ENCODE measurements around the gene BMPR1B.
"Not testable (repeated sequence)": the region's sequence is repeated elsewhere in the genome, so short reads cannot be mapped to it uniquely, and the experiment has no call there.

BMPR1B gene

DNA sequence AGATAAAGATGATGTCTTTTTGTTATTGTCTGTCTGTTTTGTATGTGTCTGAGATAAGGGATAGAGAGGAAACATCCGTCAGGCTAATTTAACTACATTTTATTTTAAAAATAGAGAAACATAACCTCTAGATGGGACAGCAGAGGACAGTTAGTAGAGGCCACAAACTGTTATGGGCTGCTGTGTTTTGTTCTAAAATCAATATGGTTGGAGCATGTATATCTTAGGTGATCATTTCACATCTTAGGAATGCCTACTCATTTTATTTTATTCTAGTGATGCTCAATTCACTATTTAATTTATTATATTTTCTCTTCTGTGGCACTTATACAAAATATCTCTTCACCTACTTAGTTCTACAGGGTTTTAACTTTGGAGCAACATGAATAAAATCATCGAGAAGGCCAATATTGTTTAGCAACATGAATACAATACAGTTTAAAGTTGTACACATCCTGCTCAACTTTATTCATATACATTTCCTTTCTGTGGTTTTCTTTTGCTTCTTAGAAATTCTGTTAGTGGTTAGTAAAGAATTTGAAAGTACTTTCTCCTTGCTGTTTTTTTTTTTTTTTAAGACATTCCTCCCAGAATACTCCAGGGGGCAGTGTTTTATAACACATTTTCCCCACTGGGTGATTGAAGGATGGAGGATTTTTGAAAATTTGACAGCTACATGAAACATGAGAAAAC, 398.1 kb downstream of the BMPR1B start:
- no peak for DNase-seq

DNA sequence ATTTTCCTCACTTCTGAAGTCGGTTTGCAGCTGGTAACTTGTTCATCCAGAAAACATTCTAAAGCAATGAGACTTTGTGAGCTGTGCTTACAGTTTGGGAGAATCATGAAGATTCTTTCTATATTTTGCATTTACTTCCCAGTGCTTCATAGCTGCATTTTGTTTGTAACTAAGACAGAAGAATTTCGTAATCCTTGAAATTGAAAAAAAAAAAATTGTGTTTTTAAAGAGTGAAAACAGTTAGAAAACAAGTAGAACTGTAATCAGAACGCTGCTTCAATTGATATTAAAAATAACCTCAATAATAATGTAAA, 398.7 kb downstream of the BMPR1B start:
- DNase-seq: no peak

DNA sequence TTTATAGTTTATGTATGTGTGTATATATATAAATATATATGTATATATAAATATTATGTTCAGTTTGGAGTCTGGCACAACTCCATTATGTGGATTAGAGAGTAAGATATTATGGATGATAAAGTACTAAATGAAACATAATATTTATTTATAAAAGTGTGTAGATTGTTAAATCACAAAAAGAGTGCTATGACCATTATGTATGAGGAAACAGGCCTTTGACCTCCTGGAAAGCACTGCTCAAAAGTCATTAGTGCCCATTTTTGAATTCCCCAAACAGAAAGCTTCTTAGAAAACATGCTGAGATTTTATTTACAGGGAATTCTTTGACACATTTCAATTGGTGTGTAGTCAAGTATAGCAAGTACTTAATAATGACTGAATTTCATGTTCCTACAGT, 399.8 kb downstream of the BMPR1B start:
- DNase-seq: no peak

DNA sequence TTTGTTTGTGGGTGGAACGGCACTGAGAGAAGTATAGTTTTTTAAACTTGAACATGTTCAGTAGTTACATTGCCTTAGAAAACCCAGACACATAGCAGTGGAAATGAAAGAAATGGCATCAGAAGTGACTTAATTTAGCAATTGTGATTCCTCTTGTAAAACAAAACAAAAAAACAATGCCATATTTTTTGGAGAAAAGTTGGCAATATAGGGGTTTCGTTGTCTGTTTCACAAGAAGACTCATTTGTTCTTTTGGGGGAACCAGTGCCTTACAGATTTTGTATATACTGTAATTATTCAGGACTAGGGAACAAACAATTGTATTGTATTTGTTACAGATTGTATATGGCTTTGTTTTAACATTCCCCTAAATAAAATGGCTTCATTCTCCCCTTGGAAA, 400.3 kb downstream of the BMPR1B start:
- DNase-seq: no peak

DNA sequence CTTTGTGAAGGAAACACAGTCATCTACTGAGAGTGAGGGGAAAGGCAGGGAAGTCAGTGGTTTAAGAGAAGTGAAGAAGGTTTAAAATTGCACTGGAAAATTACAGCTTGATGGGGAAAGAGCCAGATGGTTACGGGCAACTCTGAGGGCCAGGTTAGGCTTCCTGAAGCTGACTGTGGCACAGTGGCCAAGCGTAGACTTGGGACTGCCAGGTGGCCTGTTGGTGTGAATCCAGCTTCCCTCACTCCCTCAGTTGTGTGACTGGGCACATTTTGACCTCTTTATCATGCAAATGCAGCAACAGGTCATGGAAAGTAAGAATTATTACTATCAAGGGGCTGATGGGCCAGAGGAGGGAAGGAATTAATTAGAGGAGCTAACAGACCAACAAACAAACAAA, 400.9 kb downstream of the BMPR1B start:
- DNase-seq: no peak

DNA sequence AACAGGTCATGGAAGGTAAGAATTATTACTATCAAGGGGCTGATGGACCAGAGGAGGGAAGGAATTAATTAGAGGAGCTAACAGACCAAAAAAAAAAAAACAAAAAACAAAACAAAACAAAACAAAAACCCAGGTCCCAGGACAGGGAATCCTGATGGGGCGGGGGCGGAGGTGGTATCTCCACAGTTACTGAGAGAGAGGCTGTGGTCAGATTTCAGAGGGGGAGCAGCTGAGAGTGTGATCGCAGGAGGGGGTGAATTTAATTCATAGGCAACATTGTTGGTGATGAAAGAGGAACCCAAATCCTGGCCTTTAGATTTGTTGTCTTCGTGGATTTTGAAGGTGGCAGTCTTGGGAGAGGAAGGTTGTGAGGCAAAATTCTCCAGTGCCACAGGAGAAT, 401.6 kb downstream of the BMPR1B start:
- no peak for DNase-seq

DNA sequence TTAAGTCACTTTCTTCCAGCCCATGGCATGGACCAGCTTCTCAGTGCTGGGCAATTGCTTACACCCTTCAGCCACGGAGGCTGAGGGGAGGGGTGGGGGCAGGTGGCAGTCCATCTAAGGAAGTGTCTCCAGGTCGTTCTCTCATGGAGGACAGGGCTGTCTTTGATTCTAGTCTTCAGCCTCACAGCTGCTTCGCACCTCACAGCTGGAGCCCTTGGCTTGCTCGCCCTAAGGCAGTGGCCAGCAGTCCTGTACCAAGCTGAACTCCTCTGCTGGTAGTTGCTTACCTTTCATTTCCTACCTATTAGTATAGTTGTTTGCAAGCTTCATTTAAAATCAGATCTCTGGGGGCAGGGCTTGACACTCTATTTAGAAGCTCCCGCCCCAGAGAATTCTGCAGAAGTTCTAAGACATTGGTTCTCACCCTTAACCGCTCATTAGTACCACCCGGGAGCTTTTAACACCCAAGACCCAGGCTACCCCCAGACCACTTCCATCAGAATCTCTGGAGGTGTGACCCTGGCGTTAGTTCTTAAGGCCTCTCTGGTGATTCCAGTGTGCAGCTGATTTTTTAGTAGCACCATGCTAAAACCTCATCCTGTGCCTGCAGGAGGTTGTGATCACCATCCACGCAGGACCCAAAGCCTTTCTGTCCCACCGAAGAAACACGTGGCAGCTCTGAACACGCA, 404.2 kb downstream of the BMPR1B start:
- no peak for DNase-seq

DNA sequence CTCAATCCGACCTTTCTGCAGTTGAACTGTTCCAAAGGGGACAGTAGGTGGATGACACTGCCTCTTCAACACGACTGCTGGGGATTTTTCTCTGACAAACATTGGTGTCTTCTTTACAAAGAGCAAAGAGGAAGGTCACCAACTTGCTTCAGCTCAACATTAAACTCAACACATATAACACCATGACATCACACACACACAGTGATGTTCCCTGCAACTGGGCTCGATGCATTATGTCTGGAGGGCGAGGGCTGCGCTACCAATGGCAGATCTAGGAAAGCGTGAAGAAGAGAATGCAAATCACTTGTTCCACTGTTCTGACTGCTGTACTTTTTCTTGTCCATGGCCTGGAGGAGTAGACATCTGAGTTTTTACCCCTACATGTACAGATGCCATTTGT, 405.1 kb downstream of the BMPR1B start:
- DNase-seq: no peak

DNA sequence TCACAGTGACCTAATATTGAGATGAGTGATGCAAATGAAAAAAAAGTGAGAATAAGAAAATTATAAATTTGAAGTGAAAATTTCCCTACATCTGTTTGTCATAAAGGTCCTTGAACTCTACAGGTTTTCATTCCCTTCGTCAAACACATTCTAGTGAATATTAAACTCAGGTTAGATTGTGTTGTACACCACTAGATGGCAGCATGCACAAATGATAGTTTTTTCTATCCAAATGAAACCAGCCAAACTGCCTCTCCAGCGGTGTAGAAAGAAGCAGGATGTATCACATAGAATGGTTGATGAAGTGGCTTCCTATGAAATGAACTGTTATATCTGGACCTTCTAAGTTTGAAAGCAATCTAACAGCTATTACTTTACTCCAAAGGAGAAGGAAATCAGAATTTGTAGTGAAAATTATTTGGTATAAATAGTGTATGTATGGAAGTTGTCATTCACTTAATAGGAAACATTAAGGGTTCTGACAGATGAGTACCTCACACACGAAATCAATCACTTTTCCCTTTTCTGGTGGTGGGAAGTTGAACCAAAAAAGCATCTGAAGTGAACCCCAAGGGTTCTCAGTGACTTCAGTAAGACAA, 408.3 kb downstream of the BMPR1B start:
- DNase-seq: no peak

DNA sequence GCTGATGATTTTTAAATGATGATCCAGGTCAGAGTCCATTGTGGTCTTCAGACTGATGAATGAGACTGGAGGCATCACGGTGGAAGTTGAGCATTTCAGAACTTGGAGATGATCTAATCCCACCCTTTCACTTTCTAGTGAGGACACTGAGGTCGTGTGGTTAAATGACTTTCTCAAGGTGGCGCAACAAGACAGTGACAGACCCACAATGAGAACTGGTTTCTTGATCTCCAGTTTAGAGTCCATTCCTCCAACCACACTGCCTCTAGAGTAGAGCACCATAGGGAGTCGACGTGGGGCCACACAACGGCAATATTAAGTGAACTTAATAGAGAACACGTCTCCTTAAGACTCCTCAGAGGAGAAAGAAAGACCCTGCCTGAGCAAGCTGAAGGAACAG, 410.1 kb downstream of the BMPR1B start:
- DNase-seq: peak; percentile 12

DNA sequence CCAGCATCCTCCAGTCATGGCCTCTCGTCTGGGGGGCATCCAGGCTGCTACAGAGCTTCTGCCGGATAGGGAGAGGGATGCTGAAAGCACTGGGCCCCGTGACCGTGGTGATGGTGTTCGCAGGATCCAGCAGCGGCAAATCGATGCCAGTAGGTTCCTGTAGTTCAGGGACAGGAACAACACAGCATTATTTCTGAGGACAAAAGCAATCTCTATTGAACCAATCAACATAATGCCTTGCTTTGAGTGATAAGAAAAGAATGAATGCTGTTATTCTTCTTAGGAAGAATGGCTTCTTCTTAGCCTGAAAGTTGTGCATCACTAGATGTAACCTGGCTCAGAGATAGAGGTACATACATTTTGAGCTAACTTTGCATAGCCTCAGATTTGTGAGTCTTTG, 412.4 kb downstream of the BMPR1B start:
- no peak for DNase-seq

DNA sequence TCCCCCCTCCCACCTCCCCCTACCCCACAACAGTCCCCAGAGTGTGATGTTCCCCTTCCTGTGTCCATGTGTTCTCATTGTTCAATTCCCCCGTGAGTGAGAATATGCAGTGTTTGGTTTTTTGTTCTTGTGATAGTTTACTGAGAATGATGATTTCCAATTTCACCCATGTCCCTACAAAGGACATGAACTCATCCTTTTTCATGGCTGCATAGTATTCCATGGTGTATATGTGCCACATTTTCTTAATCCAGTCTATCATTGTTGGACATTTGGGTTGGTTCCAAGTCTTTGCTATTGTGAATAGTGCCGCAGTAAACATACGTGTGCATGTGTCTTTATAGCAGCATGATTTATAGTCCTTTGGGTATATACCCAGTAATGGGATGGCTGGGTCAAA, 413.6 kb downstream of the BMPR1B start:
- DNase-seq: not testable (repeated sequence)

DNA sequence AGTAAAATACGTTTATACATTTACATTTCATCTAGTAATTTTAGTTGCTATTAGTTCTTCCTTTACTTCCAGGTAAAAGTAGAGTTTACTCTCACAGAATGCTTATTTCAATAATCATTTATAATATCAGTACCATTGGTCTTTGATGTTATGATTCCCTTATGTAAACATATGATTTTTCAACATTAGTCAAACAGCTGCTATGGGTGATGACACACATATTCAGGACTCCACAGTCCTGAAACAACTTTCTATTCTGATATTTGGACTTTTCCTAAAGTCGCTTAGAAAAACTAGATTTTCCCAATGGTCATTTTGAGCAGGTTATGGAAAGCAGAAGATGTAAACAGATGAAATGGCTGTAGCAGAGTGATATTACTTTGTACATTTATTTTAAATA, 421.2 kb downstream of the BMPR1B start:
- no peak for DNase-seq

DNA sequence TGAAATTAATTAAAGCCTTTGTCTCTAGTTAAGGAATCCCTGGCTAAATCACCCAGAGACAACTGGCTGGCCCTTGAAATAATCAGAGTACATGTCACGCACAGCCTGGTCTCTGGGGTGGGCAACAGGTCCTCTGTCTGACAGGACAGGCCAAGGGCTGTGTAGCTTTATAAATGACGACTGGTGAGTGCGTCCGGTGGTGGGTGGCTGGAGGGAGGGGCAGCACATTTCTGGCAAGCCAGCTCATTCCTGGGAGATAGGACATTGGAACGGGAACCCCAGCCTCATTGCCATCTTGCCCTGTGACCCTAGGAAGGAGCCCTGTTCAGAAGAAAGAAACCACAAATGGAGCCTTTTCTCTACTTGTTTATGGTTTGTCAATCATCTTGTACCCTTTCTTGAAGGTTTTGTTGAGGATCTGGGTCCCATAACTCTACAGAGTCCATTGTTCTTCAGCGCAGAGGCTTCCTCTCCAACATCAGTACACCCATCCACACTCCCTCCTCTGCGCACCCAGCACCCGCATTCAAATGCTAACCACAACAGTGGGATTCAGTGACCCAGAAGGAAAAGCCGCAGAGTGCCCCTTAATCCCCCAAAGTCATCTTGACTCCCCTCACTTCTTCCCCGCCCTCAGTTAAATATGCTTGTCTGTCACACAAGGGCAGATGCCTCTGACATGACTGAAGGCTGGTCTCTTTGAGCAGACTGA, 422.9 kb downstream of the BMPR1B start:
- DNase-seq: peak; percentile 35

DNA sequence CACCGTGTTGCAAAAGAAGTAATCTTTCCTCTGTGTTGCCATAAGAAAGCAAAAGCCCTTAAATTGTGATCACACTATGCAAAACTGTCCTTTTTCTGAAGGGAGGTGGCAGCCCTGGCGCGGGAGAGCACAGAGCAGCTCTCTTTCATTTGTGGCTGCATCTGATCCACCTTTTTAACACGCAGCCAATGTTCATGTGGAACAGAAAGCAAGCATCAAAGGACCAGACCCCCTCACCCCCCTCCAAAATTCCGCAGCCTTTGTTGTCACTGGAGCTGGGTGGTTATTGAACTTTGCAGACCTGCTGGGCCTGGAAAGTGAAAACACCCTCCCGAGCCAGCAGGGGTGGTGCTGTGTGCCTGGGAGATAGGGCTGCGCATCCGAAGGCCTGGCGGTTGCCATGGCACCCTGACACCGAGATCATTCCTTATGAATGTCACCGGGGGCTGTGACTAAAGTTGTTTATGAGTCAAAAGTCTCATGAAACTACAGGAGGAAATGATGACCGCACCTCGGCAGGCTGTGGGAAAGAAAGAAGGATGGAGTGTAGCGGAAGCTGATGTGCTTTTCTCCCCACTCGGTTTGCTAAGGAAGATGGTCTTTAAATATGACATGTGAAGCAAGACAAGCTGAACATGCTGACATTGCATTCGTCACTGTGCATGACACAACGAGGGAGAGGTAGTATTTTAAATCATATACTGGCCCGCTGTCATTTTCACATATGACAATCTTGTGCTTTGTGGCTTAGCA, 423.7 kb downstream of the BMPR1B start:
- DNase-seq: peak; percentile 45

DNA sequence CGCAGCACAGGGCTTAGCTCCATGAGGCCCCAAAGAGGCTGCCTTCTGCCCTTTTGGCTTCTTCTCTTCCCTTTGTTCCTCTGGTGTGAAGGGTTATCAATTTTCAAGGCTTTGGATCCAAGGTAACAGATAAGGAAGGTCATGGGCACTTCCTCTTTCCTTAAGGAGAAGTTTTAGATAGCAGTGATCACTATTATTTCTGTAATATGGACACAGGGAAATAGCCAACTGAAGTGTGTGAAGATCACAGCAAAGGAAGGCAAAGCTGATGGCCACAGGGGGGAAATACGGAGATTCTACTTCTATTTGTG, 424.2 kb downstream of the BMPR1B start:
- DNase-seq: no peak

DNA sequence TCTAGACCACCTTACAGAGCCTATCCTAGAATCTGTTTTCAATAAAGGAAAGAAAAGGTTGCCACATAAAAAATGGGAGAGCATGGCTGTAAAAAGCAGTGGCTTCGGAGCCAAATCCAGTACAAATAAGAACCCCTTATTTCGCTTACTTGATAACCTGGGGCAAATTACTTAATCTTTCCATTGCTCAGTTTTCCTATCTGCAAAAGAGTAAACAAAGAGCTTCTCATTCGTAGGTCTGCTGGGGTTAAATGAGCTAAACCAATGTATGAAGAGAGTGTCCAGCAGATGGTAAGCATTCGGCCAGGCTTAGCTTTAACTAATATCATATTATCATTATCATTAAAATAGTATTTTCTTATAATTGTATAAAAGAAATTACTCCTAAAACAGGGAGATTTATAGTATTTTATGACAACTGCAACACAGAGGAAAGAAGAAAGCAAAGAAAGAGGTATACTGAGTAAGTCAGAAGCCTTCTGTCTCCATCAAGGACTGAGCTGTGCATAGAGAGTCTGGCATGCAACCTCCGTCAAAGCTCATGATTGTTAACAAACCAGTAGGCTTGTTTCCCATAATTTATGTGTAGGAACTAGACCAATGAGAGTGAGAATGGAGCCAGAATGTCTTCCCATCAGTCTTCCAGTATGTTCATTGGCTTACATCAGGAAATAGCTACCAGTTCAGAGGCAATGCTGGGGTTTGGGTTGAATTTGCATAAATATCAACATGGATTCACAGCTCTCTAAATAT, 426.1 kb downstream of the BMPR1B start:
- DNase-seq: no peak

DNA sequence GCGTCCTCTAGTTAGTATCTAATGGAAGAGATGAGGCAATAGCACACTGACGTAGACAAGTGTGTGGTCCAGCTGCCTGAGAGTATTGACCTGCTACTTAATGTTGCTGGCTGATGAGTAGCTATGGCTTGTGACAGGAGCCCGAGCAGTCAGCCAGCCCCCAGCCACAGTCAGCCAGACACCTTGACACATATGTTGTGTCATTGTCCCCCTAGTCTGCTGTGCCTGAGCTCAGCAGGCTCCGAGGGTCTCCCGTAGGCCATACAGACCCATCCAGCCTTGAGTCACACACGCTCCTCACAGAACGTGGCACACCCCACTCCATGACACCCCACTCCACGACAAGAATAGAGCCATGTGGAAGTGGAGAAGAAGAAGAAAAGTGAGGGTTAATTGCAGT, 428.9 kb downstream of the BMPR1B start:
- peak; percentile 19 for DNase-seq

DNA sequence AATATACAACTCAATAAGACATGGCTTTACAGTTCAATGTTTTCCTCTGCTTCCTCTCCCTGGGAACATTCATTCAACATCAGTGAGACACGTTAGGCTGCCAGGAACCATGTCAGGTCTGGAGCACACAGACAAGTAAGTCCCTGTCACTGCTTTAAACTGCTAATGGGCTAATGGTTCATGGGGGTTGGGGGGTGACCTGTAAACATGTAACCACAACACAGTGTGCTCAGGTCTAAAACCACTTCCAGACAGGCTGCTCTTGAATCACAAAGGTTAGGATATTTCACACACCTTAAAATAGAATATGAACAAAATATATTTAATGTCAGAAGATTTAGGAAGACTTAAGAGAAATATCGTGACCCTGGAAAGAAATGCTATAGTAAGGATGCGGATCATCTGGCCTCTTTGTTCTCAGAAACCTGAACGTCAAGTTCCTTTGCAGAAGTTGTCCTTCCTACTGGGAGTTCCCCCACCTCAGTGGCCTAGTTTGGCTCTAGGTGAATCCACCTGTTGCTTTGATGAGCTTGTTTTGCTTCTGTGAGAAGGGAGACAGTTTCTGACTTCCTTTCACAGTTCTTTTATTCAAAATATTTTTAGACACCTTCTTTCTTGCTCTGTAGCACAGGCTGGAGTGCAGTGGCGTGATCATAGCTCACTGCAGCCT, 431.1 kb downstream of the BMPR1B start:
- peak; percentile 23 for DNase-seq

DNA sequence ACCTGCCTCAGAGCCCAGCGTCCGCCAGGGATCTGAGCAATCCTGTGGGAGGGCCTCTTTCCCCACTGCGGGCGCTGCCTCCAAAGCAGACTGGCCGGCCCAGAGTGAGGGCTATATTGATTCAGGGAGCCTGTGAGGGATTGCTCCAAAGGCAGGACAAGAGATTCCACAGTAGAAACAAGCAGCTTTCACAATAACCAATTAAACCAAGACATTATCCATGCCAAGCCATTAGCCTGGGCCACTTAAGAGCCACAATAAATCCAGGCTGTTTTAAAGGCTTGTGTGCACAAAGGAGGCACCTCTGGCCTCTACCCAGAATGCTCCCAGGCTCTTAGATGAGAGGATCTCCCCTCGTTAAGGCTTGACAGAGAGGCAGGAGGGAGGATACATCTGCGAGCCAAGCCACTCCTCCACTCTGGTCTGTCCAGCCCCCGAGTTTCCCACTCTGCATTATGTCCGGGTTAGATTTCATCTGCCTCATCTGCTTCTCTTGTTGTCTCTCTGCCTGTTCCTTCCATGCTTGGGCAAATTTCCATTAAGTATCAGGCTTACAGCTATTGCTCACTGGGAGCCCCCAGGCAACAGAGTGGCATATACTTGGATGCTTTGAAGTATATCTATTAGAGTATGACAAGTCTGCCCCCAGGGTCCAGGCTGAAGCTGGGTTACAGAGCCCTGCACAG, 433.1 kb downstream of the BMPR1B start:
- peak; percentile 28 for DNase-seq

DNA sequence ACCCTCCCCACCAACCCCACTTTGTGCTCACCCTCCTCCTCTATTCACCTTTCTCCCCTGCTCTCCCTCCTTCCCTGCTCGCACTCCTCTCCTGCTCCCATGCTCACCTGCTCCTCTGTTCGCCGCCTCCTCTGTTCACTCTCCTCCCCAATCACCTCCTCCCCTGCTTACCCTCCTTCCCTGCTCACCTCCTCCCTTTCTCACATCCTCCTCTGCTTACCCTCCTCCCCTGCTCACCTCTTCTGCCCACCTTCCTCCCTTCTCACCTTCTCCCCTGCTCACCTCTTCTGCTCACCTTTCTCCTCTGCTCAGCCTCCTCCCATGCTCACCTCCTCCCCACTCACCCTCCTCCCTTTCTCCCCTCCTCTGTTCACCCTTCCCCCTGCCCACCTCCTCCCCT, 433.8 kb downstream of the BMPR1B start:
- DNase-seq: no peak
